HG02885 (cell line): ENCODE results near the gene CDC45.
"Not testable (repeated sequence)": the region's sequence is repeated elsewhere in the genome, so short reads cannot be mapped to it uniquely, and the experiment has no call there.

Experiments used
- ATAC-seq: cut with Tn5 transposase; IDR thresholded peaks from one replicate; pipeline ENCODE4 v1.9.1; 2021; ENCODE audit warnings: mild to moderate bottlenecking; ENCODE audit not compliant: unreplicated experiment, poor library complexity

CDC45 gene

DNA sequence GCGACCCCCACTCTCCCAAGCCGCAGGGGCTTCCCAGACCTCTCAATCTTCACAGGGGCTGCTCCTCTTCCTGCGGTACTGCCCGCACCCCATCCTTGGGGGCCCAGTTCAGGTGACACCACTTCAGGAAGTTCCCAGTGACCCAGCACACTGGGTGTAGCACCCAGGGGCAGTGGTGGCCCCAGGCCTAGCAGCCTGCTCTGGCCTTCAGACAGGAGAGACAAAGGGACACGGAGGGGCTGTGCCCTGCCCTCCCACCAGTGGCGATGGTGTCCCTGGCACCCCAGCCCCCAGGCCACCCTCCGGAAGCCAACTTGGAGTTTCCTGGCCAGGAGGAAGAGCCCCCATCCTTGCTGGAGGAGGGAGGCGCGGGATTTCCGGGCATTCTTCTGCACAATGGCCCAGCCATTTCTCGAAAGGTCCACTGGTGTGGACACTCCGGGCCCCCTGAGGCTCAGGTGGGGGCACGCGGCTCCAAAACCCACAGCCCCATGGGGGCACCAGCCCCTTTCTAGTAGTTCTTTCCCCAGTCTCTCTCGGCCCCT, 45.5 kb downstream of the CDC45 start:
- ATAC-seq: no peak

DNA sequence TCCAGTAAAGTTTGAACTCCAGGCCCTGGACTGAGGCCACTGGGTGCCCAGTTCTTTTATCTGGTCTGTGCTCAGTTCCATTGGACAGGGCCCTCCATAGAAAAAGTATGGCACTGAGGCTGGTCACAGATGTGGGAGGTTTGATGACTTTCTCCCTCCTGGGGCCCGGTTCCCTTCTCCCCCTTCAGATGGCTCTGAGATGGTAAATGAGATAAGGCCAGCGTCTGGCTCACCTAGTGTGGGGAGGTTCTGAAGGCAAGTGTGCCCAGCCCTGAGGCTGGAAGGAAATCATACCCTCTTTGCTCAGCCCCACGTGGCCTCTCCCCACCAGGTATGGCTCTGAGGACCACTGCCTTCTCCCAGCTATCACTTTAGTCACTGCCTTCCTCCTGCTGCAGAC, 45.9 kb downstream of the CDC45 start:
- ATAC-seq: no peak

DNA sequence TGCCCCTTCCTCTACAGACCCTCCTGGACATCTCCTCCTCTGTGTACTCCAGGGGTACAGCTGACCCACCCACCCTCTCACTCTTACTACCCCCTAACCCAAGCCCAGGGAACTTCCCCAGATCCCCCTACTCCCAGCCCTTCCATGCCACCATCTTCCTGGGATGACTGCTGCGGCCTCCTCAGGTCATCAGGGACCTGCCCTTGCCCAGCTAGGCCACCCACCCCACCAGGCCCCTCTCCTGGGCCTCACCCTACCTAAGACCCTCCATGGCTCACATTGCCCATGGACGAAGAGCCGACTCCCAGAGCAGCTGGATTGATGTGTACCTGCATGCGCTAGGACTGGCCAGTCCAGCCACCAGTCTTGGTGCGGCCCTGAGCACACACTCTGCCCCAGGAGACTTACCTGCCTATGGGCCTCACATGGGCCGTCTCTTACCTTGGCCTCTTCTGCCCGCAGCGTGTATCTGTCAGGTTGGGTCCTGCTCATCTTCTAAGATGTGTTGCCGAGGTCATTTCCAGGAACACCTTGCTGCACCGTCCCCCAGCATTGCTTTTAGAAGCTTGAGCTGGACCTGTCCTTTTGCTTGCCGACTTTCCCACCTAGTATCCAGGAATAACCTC, 46.5 kb downstream of the CDC45 start:
- ATAC-seq: no peak

DNA sequence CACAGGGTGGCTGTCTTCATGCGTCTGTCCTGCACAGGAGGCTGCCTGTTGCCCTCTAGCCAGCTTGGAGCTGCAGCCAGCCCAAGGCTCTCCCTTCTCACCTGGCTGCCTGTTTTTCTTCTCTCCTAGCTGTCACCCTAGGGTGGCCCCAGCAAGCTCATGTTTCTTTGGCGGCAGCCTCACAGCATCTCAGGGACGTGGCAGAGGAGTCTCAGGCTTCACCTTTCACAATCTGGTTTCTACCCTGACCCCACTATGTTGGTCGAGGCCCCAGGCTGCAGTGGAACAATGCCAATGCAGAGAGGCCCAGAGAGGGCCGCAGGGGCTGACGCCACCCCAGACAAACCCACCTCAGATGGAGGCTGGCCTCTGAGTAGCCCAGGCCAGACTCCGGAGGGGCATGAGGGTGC, 47.0 kb downstream of the CDC45 start:
- no peak for ATAC-seq

DNA sequence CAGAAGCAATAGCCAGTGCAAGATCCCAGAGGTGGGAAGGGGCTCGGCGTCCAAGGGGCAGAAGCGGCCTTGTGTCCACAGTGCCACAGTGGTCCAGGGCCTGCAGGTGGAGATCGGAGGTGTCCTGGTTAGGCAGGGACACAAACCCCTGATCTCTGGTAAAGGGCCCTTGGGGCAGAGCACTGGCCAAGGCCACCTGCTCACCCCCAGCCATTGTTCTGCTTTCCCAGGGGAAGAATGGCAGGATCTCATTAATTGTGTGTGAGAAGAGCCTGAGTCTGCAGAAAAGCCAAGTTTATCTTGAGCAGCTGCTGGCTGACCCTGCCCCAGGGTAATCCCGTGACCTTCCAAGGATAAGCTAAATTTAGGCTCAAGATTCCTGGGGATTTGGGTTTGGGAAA, 47.6 kb downstream of the CDC45 start:
- no peak for ATAC-seq

DNA sequence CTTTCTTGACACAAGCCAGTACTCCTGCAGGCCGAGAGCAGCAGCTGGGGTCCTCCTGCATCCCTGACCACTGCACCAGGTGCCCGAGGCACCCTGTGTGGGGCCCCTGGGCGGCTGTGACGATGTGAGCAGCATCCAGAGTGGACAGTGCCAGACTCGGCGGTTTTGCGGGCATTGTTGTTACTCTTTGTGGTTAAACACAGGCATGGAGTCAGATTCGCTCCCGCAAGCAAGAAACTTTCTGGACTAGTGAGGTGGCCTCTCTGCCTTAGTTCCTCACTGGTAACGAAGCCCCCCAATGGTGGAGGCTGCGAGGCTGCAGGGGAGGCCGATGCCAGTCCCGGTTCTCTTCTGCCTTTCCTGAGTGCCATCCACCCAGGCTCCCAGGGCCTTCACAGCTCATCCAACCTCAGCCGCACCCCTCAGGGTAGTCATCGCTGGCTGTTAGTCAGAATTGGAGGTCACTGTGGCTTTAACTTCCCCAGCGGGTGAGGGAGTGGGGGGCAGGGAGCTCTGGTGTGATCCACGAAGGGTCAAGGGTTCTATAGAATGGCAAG, 48.2 kb downstream of the CDC45 start:
- ATAC-seq: no peak

DNA sequence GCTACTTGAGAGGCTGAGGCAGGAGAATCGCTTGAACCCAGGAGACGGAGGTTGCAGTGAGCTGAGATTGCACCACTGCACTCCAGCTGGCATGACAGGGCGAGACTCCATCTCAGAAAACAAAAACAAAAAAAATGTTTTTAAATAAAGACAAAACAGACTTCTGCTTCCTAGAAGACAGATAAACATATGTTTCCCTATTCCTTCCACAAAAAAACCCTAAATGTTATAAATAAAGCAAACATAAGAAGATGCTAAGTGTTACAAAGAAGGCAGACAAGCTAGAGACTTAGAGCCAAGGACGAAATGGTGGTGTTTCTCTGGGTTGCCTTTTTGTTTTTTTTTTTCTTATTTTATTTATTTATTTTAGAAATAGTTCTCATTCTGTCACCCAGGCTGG, 50.1 kb downstream of the CDC45 start:
- ATAC-seq: no peak

DNA sequence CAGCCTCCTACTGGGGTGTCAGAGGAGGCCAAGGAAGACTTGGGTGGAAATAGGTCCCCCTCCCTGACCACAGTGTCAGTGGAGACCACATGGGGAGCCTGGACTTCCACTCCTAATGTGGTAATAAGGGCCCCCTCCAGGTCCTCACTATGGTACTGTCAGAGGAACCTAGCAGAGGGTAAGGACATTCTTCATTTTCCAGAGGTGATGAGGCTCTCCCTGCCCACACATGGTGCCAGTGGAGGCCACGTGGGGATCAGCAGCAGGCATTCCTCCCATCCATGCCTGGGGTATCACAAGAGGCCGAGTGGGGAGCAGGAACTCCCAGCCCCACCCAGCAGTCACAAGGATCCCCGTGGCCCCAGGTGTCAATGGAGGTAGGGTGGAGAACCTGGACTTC, 51.0 kb downstream of the CDC45 start:
- no peak for ATAC-seq

DNA sequence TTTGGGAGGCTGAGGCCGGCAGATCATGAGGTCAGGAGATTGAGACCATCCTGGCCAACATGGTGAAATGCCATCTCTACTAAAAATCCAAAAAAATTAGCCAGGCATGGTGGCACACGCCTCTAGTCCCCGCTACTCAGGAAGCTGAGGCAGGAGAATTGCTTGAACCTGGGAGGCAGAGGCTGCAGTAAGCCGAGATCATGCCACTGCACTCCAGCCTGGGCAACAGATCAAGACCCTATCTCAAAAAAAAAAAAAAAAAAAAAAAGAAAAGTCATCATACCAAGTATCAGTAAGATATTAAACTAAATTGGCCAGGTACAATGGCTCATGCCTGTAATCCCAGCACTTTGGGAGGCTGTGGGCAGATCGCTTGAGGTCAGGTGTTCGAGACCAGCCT, 51.6 kb downstream of the CDC45 start:
- ATAC-seq: not testable (repeated sequence)

DNA sequence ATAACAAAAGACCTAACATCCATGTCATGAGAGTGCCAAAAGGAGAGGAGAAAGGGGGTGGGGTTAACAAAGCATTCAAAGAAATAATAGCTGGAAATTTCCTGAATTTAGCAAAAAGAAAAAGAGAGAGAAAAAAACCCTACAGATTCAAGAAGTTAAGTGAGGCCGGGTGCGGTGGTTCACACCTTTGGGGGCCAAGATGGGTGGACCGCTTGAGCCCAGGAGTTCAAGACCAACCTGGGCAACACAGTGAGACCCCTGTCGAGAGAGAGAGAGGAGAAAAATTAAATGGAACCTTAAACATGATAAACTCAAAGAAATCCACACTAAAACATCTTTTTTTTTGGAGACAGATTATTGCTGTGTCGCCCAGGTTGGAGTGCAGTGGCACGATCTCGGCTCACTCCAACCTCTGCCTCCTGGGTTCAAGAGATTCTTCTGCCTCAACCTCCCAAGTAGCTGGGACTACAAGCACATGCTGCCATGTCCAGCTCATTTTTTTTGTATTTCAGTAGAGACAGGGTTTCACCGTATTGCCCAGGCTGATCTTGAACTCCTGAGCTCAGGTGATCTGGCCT, 53.4 kb downstream of the CDC45 start:
- no peak for ATAC-seq

DNA sequence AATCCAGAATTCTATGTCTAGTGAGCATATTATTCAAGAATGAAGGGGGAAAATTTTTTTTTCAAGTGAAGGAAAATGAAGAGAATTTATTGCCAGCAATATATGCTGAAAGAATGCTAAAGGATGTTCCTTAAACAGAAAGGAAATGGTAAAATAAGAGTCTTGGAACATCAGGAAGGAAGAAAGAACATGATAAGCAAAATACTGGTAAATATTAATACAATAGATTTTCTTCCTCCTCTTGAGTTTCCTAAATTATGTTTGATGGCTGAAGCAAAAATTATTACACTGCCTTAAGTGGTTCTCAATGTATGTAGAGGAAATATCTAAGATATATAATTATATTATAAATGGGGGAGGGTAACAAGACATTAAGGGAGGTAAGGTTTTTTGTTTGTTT, 54.1 kb downstream of the CDC45 start:
- ATAC-seq: no peak

DNA sequence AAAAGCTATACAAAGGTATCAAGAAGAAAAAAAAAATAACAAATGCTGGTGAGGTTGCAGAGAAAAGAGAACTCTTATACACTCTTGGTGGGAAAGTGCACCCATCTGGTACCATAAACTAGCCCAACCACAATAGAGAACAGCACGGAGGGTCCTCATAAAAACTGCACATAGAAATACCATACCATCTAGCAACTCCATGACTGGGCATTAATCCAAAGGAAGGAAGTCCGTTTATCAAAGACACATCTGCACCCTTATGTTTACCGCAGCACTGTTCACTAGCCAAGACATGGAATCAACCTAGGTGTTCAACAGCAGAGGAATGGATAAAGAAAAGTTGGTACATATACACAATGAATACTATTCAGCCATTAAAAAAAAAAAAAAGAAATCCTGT, 55.3 kb downstream of the CDC45 start:
- ATAC-seq: no peak

DNA sequence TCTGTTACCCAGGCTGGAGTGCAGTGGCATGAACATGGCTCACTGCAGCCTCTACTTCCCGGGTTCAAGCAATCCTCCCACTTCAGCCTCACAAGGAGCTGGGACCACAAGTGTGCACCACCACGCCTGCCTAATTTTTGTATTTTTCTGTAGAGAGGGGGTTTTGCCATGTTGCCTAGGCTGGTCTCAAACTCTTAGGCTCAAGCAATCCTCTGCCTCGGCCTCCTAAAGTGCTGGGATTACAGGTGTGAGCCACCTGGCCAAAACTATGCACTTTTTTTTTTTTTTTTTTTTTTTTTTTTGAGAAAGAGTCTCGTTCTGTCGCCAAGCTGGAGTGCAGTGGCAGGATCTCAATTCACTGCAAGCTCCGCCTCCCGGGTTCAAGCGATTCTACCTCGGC, 56.8 kb downstream of the CDC45 start:
- no peak for ATAC-seq

DNA sequence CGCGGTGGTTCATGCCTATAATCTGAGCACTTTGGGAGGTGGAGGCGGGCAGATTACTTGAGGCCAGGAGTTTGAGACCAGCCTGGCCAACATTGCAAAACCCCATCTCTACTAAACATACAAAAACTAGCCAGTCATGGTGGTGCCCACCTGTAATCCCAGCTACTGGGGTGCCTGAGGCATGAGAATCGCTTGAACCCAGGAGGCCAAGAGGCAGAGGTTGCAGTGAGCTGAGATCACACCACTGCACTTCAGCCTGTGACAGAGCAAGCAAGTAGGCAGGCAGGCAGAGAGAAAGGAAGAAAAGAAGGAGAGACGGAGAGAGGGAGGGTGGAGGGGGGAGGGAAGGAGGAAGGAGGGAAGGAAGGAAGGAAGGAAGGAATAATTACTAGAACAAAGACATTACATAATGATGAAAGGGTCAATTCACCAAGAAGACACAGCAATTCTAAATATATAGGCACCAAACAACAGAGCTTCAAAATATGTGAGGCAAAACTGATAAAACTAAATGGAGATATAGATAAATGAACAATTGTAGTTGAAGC, 58.3 kb downstream of the CDC45 start:
- ATAC-seq: no peak

DNA sequence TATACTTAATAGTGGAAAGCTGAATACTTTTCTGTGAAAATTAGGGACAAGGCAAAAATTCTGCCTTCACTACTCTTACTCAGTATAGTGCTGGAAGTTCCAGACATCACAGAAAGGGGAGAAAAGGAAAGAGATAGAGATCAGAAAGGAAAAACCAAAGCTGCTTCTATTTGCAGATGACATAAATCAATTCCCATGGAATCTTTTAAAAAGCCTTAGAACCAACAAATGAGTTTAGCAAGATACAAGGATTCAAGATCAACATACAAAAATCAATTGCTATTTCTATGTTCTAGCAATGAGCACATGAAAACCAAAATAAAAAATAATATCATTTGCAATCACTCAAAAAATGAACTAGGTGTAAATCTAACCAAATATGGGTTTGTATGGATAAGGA, 60.7 kb downstream of the CDC45 start:
- ATAC-seq: no peak

DNA sequence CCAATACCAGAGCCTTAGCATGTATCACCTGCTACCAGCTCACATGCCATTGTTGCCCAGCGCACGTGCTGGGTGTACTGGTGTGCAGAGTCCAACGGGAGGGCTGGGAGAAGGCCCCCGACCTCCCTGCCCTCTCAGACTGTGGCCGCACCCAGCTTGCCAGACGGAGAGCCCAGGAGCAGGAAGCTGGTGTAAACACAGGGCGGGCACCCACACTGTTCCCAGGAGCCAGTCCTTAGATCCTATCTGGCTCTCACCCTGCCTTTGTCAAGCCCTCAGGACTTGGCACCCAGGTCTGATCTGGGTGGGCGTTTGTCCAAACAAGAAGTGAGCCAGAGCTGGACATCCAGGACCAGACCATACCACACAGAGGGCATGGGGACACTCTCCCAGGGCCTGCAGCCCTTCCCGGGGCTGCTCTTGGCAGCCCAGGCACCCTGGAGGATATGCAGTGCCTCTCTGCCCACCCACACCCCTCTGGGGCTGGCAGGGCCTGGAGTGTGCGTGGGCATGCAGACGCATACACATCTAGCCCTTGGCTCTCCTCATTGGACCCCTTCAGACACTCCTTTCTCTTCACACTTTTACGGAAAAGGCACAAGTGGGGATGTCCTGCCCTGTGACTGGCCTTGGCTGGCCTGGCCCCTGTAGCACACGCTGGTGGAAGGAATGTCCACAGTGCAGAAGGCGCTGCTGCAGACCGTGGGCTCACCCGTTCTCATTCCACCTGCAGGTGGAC, 64.4 kb downstream of the CDC45 start:
- no peak for ATAC-seq

DNA sequence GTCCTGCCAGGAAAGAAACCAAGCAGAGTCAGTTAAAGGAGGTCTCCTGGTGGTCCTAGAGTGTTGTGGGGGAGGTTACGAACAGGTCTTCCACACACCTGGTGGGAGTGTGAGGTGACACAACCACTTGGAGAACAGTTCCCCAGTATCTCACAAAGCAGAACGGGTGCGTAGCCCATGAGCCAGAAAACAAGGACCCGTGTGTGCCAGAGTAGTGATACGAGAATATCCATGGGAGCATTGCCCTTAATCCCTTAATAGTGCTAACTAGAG, 66.2 kb downstream of the CDC45 start:
- ATAC-seq: no peak

DNA sequence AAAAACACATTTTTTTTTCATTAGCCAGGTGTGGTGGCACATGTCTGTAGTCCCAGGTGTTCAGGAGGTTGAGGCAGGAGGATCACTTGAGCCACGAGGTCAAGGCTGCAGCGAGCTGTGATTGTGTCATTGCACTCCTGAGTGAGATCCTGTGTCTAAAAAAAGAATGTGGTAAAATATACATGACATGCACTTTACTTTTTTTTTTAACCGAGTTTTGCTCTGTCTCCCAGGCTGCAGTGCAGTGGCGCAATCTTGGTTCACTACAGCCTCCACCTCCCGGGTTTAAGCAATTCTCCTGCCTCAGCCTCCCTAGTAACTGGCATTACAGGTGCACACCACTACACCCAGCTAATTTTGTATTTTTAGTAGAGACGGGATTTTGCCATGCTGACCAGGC, 67.0 kb downstream of the CDC45 start:
- no peak for ATAC-seq

DNA sequence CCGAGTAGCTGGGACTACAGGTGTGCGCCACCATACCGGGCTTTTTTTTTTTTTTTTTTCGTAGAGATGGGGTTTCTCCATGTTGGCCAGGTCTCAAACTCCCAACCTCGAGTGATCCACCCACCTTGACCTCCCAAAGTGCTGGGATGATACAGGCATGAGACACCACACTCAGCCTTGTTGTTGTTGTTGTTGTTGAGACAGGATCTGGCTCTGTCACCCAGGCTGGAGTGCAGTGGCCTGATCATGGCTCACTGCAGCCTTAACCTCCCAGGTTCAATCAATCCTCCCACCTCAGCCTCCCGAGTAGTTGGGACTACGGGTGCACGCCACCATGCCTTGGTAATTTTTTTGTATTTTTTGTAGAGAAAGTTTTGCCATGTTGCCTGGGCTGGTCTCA, 67.9 kb downstream of the CDC45 start:
- ATAC-seq: no peak

DNA sequence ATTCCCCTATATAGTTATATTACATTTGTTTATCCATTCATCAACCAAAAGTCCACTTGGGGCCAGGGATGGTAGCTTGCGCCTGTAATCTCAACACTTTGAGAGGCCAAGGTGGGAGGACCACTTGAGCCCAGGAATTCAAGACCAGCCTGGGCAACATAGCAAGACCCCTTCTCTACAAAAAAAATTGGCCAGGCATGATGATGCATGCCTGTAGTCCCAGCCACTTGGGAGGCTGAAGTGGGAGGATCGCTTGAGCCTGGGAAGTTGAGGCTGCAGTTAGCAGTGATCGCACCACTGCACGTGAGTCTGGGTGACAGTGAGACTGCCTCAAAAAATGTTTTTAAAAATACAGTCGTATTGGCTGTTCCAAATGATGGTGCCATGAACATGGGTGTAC, 68.7 kb downstream of the CDC45 start:
- ATAC-seq: not testable (repeated sequence)

DNA sequence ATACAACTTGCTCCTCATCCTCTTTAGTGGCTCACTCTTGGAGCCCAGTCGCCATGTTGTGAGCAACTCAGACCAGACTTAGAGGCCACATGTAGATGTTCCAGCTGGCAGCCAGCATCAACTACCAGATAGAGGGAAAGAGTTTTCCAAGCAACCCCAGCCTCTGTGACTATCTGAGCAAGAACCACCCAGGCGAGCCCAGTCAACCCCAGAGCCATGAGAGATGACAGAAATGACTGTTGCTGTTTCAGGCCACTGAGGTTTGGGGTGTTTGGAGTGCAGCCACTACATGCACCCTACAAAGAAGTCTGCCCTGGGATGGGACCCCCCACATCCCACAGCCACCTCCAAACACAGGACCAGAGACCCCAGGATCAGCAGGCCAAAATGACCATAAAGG, 69.2 kb downstream of the CDC45 start:
- ATAC-seq: no peak
